WI38 (cell line): ENCODE results near the gene MAN1C1.

Experiments used
- H3K4me3 ChIP-seq: 2 replicates; pipeline ENCODE4 v1.5.1; 2011; ENCODE audit warnings: low read depth, mild to moderate bottlenecking, control low read depth, low read length
- CTCF ChIP-seq: IDR thresholded peaks from 2 replicates; pipeline ENCODE4 v1.5.1; 2012; ENCODE audit warnings: low read depth, mild to moderate bottlenecking, control low read depth, low read length

Gene MAN1C1

GRCh38 chr1:25756215-25756614, 139.6 kb downstream of the MAN1C1 start:
- H3K4me3 ChIP-seq: no peak overlapping the region
- no peak for TF ChIP-seq CTCF

- no peak for TF ChIP-seq CTCF
- H3K4me3 ChIP-seq: no peak overlapping the region
Measured at GRCh38 chr1:25757151-25757845, 140.7 kb downstream of the MAN1C1 start.

GRCh38 chr1:25757846-25758185, 141.2 kb downstream of the MAN1C1 start:
- no peak overlapping the region for H3K4me3 ChIP-seq
- TF ChIP-seq CTCF: no peak

- no peak overlapping the region for H3K4me3 ChIP-seq
- no peak for TF ChIP-seq CTCF
Measured at GRCh38 chr1:25758466-25759070, 142.0 kb downstream of the MAN1C1 start.

GRCh38 chr1:25760122-25760719, 143.6 kb downstream of the MAN1C1 start:
- no peak for TF ChIP-seq CTCF

GRCh38 chr1:25760871-25761270, 144.3 kb downstream of the MAN1C1 start:
- no peak overlapping the region for H3K4me3 ChIP-seq
- TF ChIP-seq CTCF: no peak

More at GRCh38 chr1:25760122-25760719, 143.6 kb downstream of the MAN1C1 start:
- H3K4me3 ChIP-seq: no peak overlapping the region

- H3K4me3 ChIP-seq: no peak overlapping the region
- TF ChIP-seq CTCF: no peak
Measured at GRCh38 chr1:25763493-25763892, 146.9 kb downstream of the MAN1C1 start.
